HUES6 (cell line): ENCODE measurements around the gene NAGLU.
"Not testable (repeated sequence)": the region's sequence is repeated elsewhere in the genome, so short reads cannot be mapped to it uniquely, and the experiment has no call there.

Experiments used
- H3K27ac ChIP-seq: 2 replicates; pipeline ENCODE4 v1.7.0; 2013; ENCODE audit warnings: low read depth, mild to moderate bottlenecking, low read length, inconsistent platforms
- H3K27me3 ChIP-seq: 2 replicates; pipeline ENCODE4 v1.6.1; 2013; ENCODE audit warnings: low read length; ENCODE audit not compliant: control insufficient read depth, insufficient read depth
- H3K36me3 ChIP-seq: 2 replicates; pipeline ENCODE4 v1.6.1; 2013; ENCODE audit warnings: low read length; ENCODE audit not compliant: control insufficient read depth, insufficient read depth
- H3K4me1 ChIP-seq: 2 replicates; pipeline ENCODE4 v1.6.1; 2013; ENCODE audit warnings: low read length; ENCODE audit not compliant: control insufficient read depth, insufficient read depth
- H3K4me3 ChIP-seq: 2 replicates; pipeline ENCODE4 v1.5.1; 2013; ENCODE audit warnings: low read depth, low read length
- H3K9ac ChIP-seq: one replicate; pipeline ENCODE4 v1.6.1; 2013; ENCODE audit warnings: mild to moderate bottlenecking, low read length
- H3K9me3 ChIP-seq: 2 replicates; pipeline ENCODE4 v1.6.1; 2013; ENCODE audit warnings: low read depth, low read length; ENCODE audit not compliant: control insufficient read depth, insufficient read depth

Gene NAGLU

GRCh38 chr17:42535155-42536047 is 640 bp upstream of the NAGLU start:
- H3K27ac ChIP-seq = peak overlapping the region; percentile 5; the same call in 1 of the 2 replicates
- peaks cover 11% of the 10 kb centered on the region for H3K27me3 ChIP-seq
- peaks cover 13% of the 10 kb centered on the region for H3K36me3 ChIP-seq
- no peaks in the 10 kb centered on the region for H3K9me3 ChIP-seq
- H3K4me1 ChIP-seq = peaks cover 24% of the 10 kb centered on the region
- H3K9ac ChIP-seq = peak overlapping the region; percentile 88
- H3K4me3 ChIP-seq = peak overlapping the region; percentile 74

- H3K9me3 ChIP-seq = no peaks in the 10 kb centered on the region
- H3K27me3 ChIP-seq = peaks cover 3% of the 10 kb centered on the region
- H3K9ac ChIP-seq = peak overlapping the region; percentile 88
- peak overlapping the region; percentile 19; the same call in 1 of the 2 replicates for H3K27ac ChIP-seq
- H3K4me3 ChIP-seq = peak overlapping the region; percentile 74
- H3K36me3 ChIP-seq = peaks cover 23% of the 10 kb centered on the region
- peaks cover 25% of the 10 kb centered on the region for H3K4me1 ChIP-seq
Observed at GRCh38 chr17:42536372-42537155, 523 bp downstream of the NAGLU start.

GRCh38 chr17:42537156-42537805 is 1.2 kb downstream of the NAGLU start:
- Histone ChIP-seq H3K4me1 (peaks cover 25% of the 10 kb centered on the region), H3K27ac (peak overlapping the region; percentile 19; the same call in 1 of the 2 replicates), H3K9ac (peak overlapping the region; percentile 88), H3K36me3 (peaks cover 27% of the 10 kb centered on the region), H3K4me3 (peak overlapping the region; percentile 74), H3K27me3 (no peaks in the 10 kb centered on the region), H3K9me3 (no peaks in the 10 kb centered on the region)

- Histone ChIP-seq H3K27ac (no peak overlapping the region), H3K9me3 (no peaks in the 10 kb centered on the region), H3K4me3 (no peak overlapping the region), H3K9ac (no peak overlapping the region), H3K27me3 (no peaks in the 10 kb centered on the region), H3K4me1 (peaks cover 25% of the 10 kb centered on the region), H3K36me3 (peaks cover 34% of the 10 kb centered on the region)
Observed at GRCh38 chr17:42537826-42538451, 1.9 kb downstream of the NAGLU start.

GRCh38 chr17:42538482-42538881 is 2.4 kb downstream of the NAGLU start:
- Histone ChIP-seq H3K27ac (no peak overlapping the region), H3K9ac (no peak overlapping the region), H3K27me3 (no peaks in the 10 kb centered on the region), H3K4me1 (peaks cover 25% of the 10 kb centered on the region), H3K4me3 (no peak overlapping the region), H3K9me3 (no peaks in the 10 kb centered on the region), H3K36me3 (peaks cover 39% of the 10 kb centered on the region)

- Histone ChIP-seq H3K36me3 (peaks cover 50% of the 10 kb centered on the region), H3K4me1 (peaks cover 17% of the 10 kb centered on the region)
- not testable (repeated sequence) for H3K27me3 ChIP-seq, H3K9ac ChIP-seq, H3K9me3 ChIP-seq, H3K27ac ChIP-seq, H3K4me3 ChIP-seq
Observed at GRCh38 chr17:42540558-42540957, 4.5 kb downstream of the NAGLU start.

GRCh38 chr17:42541041-42541833 is 5.2 kb downstream of the NAGLU start:
- no peak overlapping the region for H3K4me3 ChIP-seq
- peaks cover 50% of the 10 kb centered on the region for H3K36me3 ChIP-seq
- peaks cover 15% of the 10 kb centered on the region for H3K4me1 ChIP-seq
- no peaks in the 10 kb centered on the region for H3K27me3 ChIP-seq
- H3K27ac ChIP-seq = no peak overlapping the region
- peak overlapping the region; percentile 12 for H3K9ac ChIP-seq
- no peaks in the 10 kb centered on the region for H3K9me3 ChIP-seq

GRCh38 chr17:42543190-42544079 is 7.4 kb downstream of the NAGLU start:
- H3K36me3 ChIP-seq = peaks cover 50% of the 10 kb centered on the region
- no peak overlapping the region for H3K27ac ChIP-seq

GRCh38 chr17:42544874-42545283 is 8.8 kb downstream of the NAGLU start:
- H3K4me1 ChIP-seq = peaks cover 6% of the 10 kb centered on the region; the same call in 1 of the 2 replicates
- H3K9me3 ChIP-seq = no peaks in the 10 kb centered on the region
- H3K9ac ChIP-seq = no peak overlapping the region
- H3K4me3 ChIP-seq = no peak overlapping the region
- H3K36me3 ChIP-seq = peaks cover 39% of the 10 kb centered on the region
- no peaks in the 10 kb centered on the region for H3K27me3 ChIP-seq
- H3K27ac ChIP-seq = no peak overlapping the region

More at GRCh38 chr17:42543190-42544079, 7.4 kb downstream of the NAGLU start:
- H3K4me1 ChIP-seq = peaks cover 6% of the 10 kb centered on the region; the same call in 1 of the 2 replicates
- H3K9ac ChIP-seq = no peak overlapping the region
- H3K27me3 ChIP-seq = no peaks in the 10 kb centered on the region
- no peaks in the 10 kb centered on the region for H3K9me3 ChIP-seq
- no peak overlapping the region for H3K4me3 ChIP-seq
